Measurements from ENCODE around the gene COP1.

COP1 gene

DNA sequence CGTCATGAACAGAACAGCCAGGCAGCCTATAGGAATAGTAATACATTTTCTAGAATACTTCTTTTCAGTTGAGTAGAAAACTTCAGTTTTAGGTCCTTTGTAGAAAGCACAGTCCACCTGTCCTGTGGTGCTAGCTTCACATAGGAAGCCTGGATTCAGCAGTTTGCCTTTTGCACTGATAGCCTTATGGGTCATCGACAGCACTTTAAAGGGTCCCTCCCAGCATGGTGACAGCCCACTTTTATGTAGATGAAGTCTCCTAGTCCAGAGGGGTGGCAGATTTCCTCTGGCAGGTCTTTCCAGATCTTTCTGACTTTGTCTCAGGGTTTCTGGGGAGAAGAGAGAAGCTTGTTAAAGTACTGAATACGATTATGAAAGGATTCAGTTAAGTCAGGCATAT is 302.3 kb downstream of the COP1 start:
- Histone ChIP-seq H3K4me3 (ENCODE audit: low read depth, low read length) (no peak overlapping the region), H3K27me3 (ENCODE audit: control insufficient read depth, insufficient read depth, low read length) (peaks cover 99% of the 10 kb centered on the region)

DNA sequence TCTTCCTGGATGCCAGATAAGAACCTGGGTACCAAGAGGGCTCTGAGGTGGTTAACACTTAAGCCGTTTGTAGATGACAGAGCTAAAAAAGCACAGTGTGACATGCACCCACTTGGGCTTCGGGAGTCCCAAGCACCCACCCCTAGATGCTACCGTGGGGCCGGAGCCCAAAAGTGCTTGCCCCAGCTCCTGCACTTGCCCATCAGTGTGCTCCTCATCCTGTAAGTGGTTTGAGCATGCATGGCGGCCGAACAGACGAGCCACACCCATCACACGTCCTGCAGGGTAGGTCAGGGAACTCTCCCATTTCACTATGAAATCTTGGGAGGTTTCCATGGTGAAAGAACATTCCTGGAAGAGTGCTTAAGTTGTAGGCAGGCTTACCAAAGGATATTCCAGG is 304.8 kb downstream of the COP1 start:
- Histone ChIP-seq H3K9me3 (ENCODE audit: control insufficient read depth, insufficient read depth, low read length) (no peaks in the 10 kb centered on the region), H3K9ac (ENCODE audit: low read depth, low read length) (no peak overlapping the region), H3K4me1 (ENCODE audit: control insufficient read depth, insufficient read depth, low read length) (no peaks in the 10 kb centered on the region), H3K27me3 (ENCODE audit: control insufficient read depth, insufficient read depth, low read length) (peaks cover 100% of the 10 kb centered on the region), H3K4me3 (ENCODE audit: low read depth, low read length) (no peak overlapping the region), H3K36me3 (ENCODE audit: control insufficient read depth, insufficient read depth, low read length) (no peaks in the 10 kb centered on the region)

More for the DNA sequence above, 302.3 kb downstream of the COP1 start:
- H3K9ac ChIP-seq (ENCODE audit: low read depth, low read length) = no peak overlapping the region
- no peaks in the 10 kb centered on the region for H3K9me3 ChIP-seq (ENCODE audit: control insufficient read depth, insufficient read depth, low read length)
- no peaks in the 10 kb centered on the region for H3K4me1 ChIP-seq (ENCODE audit: control insufficient read depth, insufficient read depth, low read length)
- H3K36me3 ChIP-seq (ENCODE audit: control insufficient read depth, insufficient read depth, low read length) = no peaks in the 10 kb centered on the region

DNA sequence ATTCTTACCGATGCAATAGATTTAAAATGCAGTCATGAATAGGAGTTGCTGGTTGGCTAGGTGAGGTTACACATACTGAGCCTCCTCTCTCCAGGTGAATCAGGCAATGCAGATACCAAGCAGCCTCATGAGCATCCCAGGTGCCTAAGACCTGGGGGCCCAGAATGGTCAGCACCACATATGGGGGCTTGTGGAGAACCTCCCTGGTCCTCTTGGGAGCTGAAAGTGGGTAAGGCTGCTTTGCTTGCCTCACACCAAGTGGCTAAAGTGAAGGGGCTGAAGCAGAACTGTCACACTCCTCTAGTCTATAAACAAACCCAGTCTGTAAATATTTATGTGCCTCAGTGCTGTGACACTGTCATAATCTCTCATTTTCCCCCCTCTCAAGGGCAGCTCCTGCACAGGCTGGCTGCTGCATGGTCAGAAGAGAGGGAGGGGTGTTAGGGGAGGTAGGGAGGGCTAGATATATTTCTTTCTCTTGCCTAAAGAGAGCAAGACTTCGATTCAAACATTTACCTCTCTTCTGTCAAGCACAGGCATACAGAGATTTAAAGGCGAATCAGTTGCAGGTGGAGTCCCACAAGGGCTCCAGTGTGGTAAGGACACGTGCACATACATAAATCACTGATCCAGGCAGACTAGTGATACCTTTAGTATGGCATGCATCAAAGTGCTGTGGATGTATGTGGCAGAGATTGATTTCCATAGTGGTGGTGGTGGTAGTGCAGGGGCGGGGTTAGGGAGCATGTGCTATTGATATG is 305.8 kb downstream of the COP1 start:
- Histone ChIP-seq H3K36me3 (ENCODE audit: control insufficient read depth, insufficient read depth, low read length) (no peaks in the 10 kb centered on the region), H3K9ac (ENCODE audit: low read depth, low read length) (no peak overlapping the region), H3K9me3 (ENCODE audit: control insufficient read depth, insufficient read depth, low read length) (no peaks in the 10 kb centered on the region), H3K4me3 (ENCODE audit: low read depth, low read length) (no peak overlapping the region), H3K27me3 (ENCODE audit: control insufficient read depth, insufficient read depth, low read length) (peaks cover 99% of the 10 kb centered on the region), H3K4me1 (ENCODE audit: control insufficient read depth, insufficient read depth, low read length) (no peaks in the 10 kb centered on the region)

DNA sequence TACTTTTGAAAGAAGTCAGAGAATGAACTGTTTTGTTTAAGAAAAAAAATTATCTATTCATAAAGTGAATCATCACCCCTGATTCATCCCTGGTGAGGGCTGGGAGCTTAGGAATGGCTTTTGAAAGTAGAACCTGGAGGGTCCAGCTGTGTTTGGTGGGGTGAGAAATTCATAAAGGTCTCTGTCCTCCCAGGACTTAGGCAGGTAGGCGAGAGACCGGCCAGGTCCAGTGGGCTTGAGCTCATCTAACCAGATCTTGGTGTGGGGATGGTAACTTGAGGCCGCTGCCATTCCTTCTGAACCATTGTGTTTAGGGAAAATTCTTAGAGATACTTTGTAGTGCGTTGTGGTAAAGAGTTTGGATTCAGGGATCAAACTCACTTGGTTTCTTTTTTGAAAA is 306.9 kb downstream of the COP1 start:
- H3K27me3 ChIP-seq (ENCODE audit: control insufficient read depth, insufficient read depth, low read length) = peaks cover 98% of the 10 kb centered on the region
- H3K36me3 ChIP-seq (ENCODE audit: control insufficient read depth, insufficient read depth, low read length) = no peaks in the 10 kb centered on the region
- no peak overlapping the region for H3K4me3 ChIP-seq (ENCODE audit: low read depth, low read length)
- H3K9ac ChIP-seq (ENCODE audit: low read depth, low read length) = no peak overlapping the region
- H3K4me1 ChIP-seq (ENCODE audit: control insufficient read depth, insufficient read depth, low read length) = no peaks in the 10 kb centered on the region
- H3K9me3 ChIP-seq (ENCODE audit: control insufficient read depth, insufficient read depth, low read length) = no peaks in the 10 kb centered on the region

DNA sequence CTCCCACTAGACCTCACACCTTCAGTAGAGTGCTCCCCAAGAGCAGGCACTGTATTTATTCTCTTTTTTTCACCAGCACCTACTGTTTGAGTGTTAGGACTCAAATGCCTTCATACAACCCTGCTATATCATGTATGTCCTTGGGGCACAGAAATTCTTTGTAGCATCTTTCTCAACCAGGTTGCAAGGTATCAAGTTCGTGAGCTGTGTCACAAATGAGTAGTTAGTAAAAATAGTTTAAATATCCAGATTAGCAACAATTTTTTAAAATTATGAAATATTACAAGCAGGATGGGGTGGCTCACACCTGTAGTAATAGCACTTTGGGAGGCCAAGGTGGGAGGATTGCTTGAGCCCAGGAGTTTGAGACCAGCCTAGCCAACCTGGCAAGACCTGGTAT is 311.1 kb downstream of the COP1 start:
- peaks cover 98% of the 10 kb centered on the region for H3K27me3 ChIP-seq (ENCODE audit: control insufficient read depth, insufficient read depth, low read length)
- no peaks in the 10 kb centered on the region for H3K4me1 ChIP-seq (ENCODE audit: control insufficient read depth, insufficient read depth, low read length)
- no peaks in the 10 kb centered on the region for H3K9me3 ChIP-seq (ENCODE audit: control insufficient read depth, insufficient read depth, low read length)
- no peaks in the 10 kb centered on the region for H3K36me3 ChIP-seq (ENCODE audit: control insufficient read depth, insufficient read depth, low read length)
- H3K4me3 ChIP-seq (ENCODE audit: low read depth, low read length) = no peak overlapping the region
- H3K9ac ChIP-seq (ENCODE audit: low read depth, low read length) = no peak overlapping the region

Data from iPS-15b (cell line).